Fibroblast of lung (primary cell): ENCODE results near the gene UBN2.

Source experiments
- CTCF ChIP-seq, 2 donors: IDR thresholded peaks in 1 of 2; conservative IDR thresholded peaks in 1 of 2; 1 replicate in 1 of 2; 2 replicates in 1 of 2; pipeline ENCODE4 v1.5.1; 2011 to 2012; ENCODE audit warnings: low read length in 2 of 2, control low read depth in 1 of 2, inconsistent platforms in 1 of 2, low read depth in 1 of 2, mild to moderate bottlenecking in 1 of 2
- EZH2 ChIP-seq: IDR thresholded peaks from 2 replicates; pipeline ENCODE4 v1.5.1; 2012; ENCODE audit warnings: low read length, control low read depth, mild to moderate bottlenecking; ENCODE audit errors: missing control alignments

- TF ChIP-seq CTCF (conservative IDR thresholded peaks at IDR 0.05 in 1 of 2, IDR thresholded peaks at IDR 0.05 in 1 of 2; ENCODE audit: low read depth in 1 of 2, low read length in 2 of 2) (no peak), EZH2 (no peak)
Observed at GRCh38 chr7:139345042-139345441, 114.0 kb downstream of the UBN2 start.
